ENCODE measurements around the gene PHF11.

The PHF11 gene

DNA sequence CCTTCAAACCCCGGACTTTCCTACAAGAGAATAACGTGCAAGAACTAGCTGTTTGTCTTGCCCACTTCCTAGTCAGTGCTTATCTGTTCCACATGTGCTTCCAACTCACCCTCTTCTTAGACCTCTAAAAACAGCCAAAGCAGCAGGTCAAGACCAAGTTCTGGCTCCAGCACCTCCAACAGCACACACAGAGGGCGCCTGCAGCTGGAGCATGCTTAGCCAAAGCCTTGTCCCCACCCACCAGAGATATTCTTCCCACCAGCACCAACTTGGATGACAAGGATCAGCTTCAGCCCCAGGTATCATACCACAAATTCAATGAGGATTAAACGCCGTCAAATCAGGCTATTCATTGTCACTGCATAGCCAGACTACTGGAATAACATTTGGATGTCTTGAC is 71.7 kb downstream of the PHF11 start:
- Histone ChIP-seq H3K9ac (no peak overlapping the region), H3K4me2 (no peak overlapping the region), H3K4me3 (IDR thresholded peaks at IDR 0.05; ENCODE audit: insufficient read depth, low read depth, low read length) (no peak overlapping the region), H4K20me1 (ENCODE audit: insufficient read depth) (no peaks in the 10 kb centered on the region), H2AFZ (ENCODE audit: low read depth) (no peak overlapping the region), H3K27ac (no peak overlapping the region), H3K36me3 (ENCODE audit: insufficient read depth) (no peaks in the 10 kb centered on the region), H3K27me3 (ENCODE audit: insufficient read depth, low read depth) (no peaks in the 10 kb centered on the region), H3K4me1 (ENCODE audit: low read depth, poor library complexity, severe bottlenecking) (no peaks in the 10 kb centered on the region), H3K79me2 (ENCODE audit: insufficient read depth, low read depth) (no peaks in the 10 kb centered on the region)
- TF ChIP-seq, protein P1, sequence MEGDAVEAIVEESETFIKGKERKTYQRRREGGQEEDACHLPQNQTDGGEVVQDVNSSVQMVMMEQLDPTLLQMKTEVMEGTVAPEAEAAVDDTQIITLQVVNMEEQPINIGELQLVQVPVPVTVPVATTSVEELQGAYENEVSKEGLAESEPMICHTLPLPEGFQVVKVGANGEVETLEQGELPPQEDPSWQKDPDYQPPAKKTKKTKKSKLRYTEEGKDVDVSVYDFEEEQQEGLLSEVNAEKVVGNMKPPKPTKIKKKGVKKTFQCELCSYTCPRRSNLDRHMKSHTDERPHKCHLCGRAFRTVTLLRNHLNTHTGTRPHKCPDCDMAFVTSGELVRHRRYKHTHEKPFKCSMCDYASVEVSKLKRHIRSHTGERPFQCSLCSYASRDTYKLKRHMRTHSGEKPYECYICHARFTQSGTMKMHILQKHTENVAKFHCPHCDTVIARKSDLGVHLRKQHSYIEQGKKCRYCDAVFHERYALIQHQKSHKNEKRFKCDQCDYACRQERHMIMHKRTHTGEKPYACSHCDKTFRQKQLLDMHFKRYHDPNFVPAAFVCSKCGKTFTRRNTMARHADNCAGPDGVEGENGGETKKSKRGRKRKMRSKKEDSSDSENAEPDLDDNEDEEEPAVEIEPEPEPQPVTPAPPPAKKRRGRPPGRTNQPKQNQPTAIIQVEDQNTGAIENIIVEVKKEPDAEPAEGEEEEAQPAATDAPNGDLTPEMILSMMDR (conservative IDR thresholded peaks at IDR 0.05; ENCODE audit: low read depth, low read length), result no peak

DNA sequence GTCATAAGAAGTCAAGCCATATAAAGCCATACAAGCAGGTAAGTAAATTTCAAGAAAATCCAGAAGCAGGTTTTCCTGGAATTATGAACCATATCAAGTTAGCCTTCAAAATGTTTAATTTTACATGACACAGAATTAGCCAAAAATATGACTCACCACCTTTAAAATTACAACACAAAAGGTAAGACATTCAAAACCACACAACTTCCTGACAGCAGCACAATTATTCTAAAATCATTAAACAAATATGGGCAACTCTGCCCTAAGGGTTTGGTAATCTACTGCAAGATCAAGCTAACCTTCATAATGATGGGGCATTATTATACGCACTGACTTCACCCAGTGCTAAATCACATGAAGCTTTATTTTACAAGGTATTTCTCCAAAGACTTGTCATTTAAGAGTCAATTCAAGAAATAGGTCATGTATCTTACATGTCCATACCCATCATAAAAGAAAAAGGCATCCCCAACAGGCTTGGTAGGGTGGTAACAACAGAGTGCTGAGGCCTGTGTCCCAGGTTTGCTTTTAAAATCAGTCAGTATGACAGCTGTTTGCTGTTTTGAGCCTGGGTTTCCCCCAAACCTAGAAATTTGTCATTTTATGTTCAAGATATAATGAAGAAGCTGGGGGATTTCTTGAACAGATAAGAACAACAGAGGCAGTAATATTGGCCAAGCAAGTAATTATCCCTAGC is 74.4 kb downstream of the PHF11 start:
- Histone ChIP-seq H4K20me1 (ENCODE audit: insufficient read depth) (no peaks in the 10 kb centered on the region), H3K27me3 (ENCODE audit: insufficient read depth, low read depth) (no peaks in the 10 kb centered on the region), H2AFZ (ENCODE audit: low read depth) (no peak overlapping the region), H3K79me2 (ENCODE audit: insufficient read depth, low read depth) (no peaks in the 10 kb centered on the region), H3K27ac (no peak overlapping the region), H3K4me3 (IDR thresholded peaks at IDR 0.05; ENCODE audit: insufficient read depth, low read depth, low read length) (no peak overlapping the region), H3K36me3 (ENCODE audit: insufficient read depth) (no peaks in the 10 kb centered on the region), H3K9ac (no peak overlapping the region), H3K4me2 (no peak overlapping the region), H3K4me1 (ENCODE audit: low read depth, poor library complexity, severe bottlenecking) (no peaks in the 10 kb centered on the region)
- TF ChIP-seq, protein P1 (conservative IDR thresholded peaks at IDR 0.05; ENCODE audit: low read depth, low read length), result no peak

DNA sequence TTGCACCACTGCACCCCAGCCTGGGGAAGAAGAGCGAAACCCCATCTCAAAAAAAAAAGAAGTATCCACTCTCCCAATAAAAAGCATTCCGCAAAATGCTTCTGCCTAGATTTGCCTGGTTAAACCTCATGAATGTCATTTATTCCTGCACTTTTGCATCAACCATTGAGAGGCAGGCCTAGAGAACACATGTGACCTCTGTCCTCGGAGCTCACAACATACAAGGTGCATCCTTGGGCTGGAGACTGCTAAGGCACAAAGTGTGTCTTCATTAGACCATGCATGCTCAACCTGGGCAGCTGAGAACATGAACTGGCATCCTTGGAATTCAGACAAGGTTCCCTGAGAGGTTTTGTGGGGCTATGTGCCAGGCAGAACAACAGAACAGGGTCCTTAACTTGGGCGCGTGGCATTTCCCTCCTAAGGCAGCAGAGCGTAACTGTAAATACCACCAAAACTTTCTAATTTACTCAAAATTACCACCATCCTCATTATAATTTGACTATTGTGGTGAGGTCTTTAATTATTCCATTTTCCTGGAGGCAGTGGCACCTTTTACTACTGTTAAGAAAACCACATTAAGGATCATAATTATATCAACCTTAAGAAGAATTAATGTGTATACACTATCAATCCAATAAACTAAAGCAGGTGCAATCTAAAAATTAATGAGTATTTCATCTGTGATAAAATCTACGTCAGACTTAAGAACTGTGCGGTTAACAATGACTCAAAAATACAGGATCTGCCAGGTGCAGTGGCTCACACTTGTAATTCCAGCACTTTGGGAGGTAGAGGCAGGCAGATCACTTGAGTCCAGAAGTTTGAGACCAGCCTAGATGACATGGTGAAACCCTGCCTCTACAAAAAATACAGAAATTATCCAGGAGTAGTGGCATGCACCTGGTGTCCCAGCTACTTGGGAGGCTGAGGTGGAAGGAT is 75.8 kb downstream of the PHF11 start:
- TF ChIP-seq, protein P1 (conservative IDR thresholded peaks at IDR 0.05; ENCODE audit: low read depth, low read length), result no peak
- H3K4me2 ChIP-seq, result no peak overlapping the region

More for the DNA sequence above, 75.8 kb downstream of the PHF11 start:
- Histone ChIP-seq H3K27me3 (ENCODE audit: insufficient read depth, low read depth) (no peaks in the 10 kb centered on the region), H3K36me3 (ENCODE audit: insufficient read depth) (no peaks in the 10 kb centered on the region), H3K9ac (no peak overlapping the region), H4K20me1 (ENCODE audit: insufficient read depth) (no peaks in the 10 kb centered on the region), H3K4me1 (ENCODE audit: low read depth, poor library complexity, severe bottlenecking) (no peaks in the 10 kb centered on the region), H3K4me3 (IDR thresholded peaks at IDR 0.05; ENCODE audit: insufficient read depth, low read depth, low read length) (no peak overlapping the region), H3K79me2 (ENCODE audit: insufficient read depth, low read depth) (no peaks in the 10 kb centered on the region), H3K27ac (no peak overlapping the region), H2AFZ (ENCODE audit: low read depth) (no peak overlapping the region)
